NCI-H748 treated with DMSO at 0.1 percent for 48 hours (cell line): ENCODE measurements around the gene RIPK1.

Experiments
- DNase-seq: peaks from one replicate; lab custom pipeline; 2025; lab: John Stamatoyannopoulos, UW

The RIPK1 gene

DNA sequence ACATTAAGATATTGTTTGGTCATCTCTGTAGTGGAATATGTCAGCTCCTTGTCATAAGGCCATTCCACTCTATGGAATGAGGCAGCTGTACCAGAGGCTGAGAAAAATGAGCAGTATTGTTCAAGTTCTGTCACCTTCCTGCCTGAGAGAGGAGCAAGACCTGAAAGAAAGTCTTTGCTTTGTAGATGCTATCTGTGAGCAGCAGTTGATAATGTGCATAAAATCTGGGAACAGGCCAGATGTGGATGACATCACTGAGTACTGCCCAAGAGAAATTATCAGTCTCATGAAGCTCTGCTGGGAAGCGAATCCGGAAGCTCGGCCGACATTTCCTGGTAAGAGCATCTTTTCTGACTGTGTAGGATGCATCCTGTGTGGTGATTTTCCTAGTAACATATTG, 16.8 kb downstream of the RIPK1 start:
- no peak for DNase-seq

DNA sequence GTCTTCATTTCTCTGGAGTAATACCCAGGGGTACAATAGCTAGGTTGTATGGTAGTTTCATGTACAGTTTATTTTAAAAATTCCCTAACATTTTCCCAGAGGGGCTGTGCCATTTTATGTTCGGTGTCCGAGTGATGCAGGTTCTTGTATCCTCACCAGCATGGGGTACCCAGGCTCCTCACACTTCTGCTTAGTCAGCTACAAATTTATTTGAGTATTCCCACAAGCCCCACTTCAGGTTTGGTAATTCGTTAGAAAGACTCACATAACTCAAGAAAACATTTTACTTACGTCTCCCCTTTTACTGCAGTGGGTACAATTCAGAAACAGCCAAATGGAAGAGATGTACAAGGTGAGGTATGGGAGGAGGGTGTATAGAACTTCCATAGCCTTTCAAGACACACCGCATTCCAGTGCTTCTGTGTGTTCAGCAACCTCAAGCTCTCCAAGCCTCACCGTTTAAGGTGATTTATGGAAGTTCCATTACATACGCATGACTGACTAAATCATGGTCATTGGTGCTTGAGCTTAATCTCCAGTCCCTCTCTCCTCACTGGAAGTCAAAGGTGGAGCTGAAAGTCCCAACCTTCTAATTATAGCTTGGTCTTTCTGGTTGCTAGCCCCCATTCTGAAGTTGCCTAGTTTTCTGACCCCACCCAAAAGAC, 18.1 kb downstream of the RIPK1 start:
- DNase-seq: no peak

DNA sequence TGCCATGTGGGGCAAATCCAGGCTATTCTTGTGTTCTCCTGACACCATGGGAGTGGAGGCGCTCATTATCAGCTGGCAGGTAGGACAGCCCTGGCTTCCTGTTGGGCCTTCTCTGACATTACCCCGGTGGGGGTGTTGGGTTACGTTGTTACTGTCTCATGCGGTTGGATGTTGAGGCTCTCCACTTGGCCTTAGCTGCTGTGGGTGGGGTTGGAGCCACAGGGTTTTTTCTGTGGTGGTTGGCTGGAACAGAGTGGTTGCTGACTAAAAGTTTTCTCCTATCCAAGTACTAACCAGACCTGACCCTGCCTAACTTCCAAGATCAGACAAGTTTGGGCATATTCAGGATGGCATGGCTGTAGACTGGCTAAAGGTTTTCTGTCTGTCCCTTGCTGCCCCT, 20.2 kb downstream of the RIPK1 start:
- no peak for DNase-seq

DNA sequence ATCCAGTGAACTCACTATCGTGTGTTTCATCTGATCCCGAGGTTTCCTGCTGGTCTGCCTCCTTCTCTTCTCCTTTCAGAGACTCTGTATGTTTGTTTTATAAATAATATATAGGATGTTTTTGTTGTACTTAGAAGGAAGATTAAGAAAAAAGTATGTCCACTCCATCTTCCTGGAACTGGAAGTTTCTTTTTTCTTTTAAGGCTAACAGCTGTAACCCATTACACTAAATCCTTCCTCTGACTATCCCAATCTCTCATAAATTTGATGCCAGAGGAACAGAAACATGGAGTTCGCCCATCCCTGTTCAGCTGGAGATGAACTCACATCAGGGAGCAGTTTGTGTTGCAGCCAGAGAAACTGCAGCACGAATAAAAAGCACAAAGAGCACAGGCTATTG, 20.7 kb downstream of the RIPK1 start:
- DNase-seq: no peak

DNA sequence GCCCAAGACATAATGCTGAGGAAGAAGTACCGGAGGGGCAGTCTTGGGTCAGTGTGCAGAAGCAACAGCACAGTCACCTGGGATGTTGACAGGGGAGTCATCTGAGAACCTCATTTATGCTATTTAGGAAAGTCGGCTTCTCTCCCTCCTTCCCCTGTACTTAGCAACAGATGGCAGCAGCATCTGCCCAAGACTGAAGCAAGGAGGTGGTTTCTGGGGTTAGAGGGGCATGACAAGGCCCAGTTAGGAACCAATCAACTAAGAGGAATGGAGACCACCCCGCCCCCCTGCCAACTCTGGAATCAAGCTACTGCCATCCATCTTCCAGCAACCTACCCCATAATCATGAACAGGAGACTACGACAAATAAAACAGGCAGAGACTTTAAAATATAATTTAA, 21.7 kb downstream of the RIPK1 start:
- DNase-seq: no peak

DNA sequence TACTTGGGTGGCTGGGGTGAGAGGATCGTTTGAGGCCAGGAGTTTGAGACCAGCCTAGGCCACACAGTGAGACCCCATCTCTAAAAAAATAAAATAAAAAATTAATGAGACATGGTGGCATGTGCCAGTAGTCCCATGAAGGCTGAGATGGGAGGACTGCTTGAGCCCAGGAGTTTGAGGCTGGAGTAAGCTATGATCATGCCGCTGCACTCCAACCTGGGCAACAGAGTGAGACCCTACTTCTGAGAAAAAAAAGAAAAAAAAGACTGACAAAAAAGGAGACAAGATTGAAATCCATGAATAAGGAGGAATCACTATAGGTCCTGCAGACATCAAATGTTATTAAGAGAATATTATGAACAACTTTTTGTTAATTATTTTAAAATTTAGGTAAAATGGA, 26.5 kb downstream of the RIPK1 start:
- no peak for DNase-seq

DNA sequence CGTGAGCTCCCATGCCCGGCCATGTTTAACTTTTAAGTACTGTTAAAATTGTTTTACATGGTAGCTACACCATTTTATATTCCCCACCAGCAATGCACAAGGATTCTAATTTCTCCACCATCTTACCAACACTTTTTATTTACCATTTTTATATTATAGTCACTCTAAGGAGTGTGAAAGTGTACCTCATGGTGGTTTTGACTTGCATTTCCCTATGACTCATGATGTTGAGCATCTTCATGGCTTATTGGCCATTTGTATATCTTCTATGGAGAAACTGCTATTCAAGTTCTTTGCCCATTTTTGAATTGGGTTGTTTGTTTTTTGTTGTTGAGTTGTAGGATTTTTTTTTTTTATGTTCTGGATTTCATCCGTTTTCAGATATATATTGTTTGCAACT, 34.6 kb downstream of the RIPK1 start:
- DNase-seq: no peak

DNA sequence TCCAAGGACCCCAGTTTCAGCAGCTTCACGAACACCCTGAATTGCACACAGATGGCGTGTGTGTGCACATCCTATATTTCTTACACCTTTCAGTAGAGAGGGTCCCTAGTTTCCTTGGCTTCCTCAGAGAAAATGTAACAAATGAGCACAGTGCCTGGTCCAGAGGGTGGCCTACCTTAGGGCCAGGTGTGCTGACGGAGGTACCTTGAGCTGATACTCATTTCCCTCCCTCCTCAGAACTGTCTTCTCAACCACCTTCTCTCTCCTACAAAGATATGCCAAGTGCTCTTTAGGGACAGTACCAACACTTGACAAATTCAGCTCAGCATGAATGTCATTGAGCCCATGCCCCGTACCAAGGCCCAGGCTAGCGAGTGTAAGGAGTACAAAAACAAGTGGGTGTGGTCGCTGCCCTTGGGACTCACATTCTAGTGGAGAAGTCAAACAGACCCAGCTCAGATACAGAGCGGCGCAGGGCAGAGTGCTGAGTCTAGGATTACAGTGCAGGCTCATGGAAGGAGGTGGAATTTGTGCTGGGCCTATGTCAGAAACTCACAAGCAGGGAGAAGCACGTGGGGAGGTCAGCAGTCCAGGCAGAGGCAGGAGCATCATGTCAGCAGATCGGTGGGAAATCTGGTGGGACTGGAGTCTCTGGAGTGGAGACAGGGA, 40.6 kb downstream of the RIPK1 start:
- DNase-seq: no peak

DNA sequence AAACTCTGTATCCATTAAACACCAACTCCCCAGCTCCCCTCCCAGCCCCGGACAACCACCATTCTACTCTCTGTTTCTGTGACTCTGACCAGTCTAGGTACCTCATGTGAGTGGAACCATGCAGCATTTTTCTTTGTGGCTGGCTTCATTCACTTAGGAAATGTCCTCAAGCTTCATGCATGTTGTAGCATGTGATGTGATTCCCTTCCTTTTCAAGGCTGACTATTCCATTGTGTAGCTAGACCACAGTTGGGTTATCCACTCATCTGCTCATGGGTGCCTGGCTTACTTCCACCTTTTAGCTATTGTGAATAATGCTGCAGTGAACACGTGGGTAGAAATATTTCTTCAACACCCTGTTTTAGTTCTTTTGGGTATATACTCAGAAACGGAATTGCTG, 41.5 kb downstream of the RIPK1 start:
- no peak for DNase-seq

DNA sequence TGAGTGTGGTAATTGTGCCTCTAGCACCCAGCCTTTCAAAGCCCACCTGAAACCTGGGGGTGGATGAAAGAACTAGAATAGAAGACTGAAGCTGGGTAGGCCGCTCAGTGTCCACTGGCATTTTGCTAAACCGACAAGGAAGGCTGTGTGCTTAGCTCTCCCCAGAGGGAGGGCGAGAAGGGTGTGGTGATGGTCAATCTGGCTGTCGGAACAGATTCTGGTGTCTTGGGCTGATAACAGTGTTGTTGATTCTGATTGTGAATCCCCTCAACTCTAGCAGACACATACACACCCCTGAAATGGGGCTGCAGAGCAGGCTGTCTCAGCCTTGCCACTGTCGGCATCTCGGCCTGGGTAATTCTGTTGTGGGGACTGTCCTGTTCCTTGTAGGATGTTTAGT, 46.1 kb downstream of the RIPK1 start:
- no peak for DNase-seq

DNA sequence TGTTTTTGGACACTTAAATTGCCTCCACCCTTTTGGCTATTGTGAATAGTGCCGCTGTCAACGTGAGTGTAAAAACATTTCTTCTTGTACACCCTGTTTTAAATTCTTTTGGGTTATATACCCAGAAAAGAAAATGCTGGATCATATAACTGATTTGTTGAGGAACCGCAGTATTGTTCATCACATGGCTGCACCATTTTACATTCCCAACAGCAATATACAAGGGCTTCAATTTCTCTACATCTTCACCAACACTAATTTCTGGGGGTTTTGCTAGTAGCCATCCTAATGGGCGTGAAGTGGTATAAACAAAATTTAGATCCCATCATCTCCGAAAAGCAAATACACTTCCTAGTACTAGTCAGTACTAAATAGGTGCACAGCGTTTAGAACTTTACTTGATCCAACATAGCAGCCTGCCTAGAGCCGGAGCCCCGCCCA, 49.6 kb downstream of the RIPK1 start:
- DNase-seq: no peak

DNA sequence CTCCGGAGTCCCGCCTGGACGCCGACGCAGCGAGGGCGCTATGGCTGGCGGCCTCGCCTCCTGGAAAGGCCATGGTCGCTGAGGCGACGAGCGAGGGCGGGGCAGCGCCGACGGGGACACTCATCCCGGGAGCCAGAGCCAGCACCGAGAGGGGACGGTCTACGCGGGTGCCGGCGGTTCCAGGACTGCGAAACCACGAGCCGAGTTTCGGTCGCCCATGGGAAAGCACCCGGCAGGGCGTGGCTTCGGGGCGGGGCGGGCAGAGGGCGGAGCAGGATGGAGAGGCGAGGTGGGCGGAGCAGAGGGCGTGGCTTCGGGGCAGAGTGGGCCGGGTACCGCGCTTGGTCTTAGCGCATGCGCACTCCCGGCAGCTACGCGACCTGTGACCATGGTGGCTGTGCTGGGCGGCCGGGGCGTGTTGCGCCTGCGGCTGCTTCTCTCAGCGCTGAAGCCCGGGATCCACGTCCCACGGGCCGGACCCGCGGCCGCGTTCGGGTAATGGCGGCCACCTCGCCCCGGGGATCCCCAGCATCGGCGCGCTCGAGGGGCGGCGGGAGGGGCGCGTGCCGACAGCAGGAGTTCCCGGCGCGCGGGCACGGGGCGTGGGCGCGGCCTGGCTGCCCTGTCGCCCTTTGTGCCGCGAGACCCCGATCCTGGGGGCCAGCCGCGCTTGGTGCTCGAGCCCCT, 50.2 kb downstream of the RIPK1 start, which contains the start of gene BPHL:
TSS of gene BPHL (plus strand) at position 359 of the 687 bp plus-strand sequence. CDS start at position 389, 30 bp downstream.
- DNase-seq: peak; percentile 92

DNA sequence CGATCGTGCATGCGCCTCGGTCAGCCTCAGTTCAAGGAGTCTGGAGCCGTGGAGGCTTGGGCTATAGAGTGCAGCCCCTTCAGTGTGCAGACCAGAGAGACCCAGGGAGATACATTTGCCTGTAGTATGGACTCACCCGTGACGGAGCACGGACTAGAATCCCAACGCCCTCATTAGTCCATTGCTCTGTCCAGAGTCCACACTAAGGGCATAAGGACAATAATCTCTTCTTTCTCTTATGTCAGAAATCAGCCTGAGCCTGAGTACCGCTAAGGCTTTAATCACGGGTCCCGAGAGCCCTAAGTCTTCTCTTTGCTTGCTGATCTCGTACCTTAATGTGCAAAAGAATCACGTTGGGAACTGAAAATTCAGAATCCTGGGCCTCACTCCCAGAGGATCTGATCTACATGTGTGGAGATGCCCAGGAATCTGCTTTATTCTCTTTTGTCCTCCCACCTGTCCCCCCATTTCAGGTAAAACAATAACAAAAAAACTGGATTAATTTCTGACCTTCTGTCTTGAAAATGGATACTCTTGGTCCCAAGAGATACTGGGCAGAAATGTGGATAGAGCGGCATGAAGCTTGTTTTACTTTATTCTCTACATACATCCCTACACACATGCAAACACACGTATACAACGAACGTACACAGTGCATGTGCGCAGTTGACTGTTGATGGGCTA, 50.9 kb downstream of the RIPK1 start:
- DNase-seq: peak; percentile 32

DNA sequence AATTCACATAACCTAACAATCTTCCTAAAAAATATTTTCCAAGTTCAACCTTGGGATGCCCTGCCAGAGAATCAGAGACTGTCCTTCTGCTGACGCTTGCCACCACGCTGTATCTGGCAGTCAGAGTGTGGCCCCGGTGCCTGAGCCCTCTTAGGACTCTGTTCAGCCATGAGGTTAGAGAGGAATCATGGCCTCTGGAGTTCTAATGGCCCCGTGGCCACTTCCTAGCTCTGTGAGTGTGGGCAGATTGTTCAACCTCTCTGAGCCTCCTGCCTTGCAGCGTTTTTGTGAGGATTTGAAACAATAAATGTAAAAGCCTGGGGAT, 52.4 kb downstream of the RIPK1 start:
- no peak for DNase-seq

DNA sequence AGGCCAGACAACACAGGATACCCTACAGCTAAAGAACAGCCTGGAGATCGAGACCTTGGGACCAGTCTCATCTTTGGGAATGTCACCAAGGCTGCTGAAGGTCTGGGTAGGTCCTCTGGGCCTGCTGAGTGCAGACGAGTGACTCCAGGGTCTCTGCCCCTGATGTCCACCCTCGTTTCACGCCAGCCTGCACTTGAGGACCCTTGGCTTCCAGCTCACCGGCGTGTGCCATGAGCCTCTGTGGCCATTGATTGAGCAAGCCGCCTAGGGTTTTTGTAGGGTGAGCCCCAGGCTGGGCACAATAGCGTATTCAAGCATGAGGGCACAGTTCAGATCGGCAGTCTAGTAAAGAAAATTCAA, 54.5 kb downstream of the RIPK1 start:
- DNase-seq: no peak

DNA sequence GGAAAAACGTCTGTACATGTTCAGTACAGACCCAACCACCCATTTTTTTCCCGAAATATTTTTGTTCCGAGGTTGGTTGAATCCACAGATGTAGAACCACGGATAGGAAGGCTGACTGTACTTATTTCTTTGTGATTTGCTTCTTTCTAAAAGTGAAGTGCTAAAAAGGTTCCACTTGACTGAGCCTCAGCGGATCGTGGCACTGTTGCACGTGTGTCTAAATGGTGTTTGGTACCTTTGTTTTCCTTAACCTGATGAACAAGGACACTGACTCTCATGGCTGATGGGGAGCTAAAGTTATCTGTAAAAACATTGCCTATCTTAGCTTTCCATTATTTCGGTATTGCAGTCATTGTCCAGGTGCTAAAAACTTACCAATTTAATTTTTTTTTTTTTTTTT, 56.4 kb downstream of the RIPK1 start:
- DNase-seq: no peak

DNA sequence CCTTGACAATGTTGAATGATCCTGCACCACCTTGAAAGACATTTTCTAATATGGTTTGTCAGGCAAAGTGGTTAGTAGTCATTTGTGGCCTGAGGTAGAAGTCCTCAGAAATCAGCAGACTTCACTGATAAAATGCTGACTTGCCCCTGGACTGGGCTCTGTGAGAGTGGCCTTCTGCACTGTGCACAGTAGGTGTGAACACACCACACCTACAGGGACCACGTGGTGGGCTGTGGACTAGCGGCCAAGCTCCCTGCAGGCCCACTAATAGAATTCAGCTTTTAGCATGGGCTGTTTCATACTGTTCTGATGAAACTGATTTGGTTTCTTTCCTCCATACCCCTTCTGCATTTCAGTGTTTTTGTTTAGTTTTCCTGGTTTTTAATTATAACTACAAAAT, 57.5 kb downstream of the RIPK1 start:
- no peak for DNase-seq

DNA sequence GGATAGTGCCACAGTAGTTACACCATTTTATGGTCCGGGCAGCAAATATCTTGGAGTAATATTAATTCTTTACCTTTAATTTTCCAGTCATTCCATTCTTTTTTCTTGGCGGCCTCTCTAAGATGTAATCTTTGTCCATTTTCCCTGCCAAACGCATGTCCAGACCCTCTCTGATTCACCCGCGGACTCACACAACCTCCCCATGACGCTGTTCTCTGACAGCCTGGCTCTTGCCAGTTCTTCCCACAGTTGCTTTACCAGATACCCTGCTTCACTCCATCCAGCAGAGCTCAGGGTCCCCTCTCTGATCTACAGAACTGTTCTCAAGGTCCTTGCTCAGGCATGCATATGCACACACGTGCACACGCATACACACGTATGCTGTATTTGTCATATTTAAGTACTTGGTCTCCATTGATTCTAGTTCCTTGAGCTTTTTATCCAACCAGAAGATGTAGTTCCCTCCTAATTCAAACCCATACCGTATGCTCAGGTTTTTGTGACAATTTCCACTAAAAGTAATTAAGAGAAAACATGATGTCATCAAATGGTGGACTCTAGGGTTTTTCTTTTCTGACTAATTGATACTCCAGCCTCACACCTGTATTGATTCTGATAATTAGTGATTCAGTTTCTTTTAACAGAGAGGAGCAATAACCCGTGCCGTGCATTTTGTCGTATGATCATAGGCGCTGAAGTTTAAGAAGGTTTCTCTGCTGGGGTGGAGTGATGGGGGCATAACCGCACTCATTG, 60.2 kb downstream of the RIPK1 start:
- DNase-seq: no peak

DNA sequence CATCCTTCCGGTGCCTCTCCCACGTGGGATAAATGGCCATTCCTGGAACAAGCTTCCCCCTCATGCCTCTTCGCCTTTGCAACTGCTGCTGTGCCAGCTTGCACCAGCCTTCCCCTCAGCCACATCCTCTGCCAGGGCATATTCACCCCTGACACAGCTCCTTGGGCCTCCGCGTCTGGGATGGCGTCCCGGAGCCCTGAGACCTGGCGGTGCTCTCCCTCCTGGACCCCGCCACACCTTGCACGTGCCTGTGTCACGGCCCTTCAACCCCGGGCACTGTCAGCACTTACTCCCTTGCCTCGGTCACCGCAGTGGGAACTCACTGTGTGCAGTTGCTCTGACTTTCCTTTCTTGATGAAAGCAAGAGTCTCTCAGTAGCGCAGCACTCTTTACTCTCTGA, 63.4 kb downstream of the RIPK1 start:
- no peak for DNase-seq

DNA sequence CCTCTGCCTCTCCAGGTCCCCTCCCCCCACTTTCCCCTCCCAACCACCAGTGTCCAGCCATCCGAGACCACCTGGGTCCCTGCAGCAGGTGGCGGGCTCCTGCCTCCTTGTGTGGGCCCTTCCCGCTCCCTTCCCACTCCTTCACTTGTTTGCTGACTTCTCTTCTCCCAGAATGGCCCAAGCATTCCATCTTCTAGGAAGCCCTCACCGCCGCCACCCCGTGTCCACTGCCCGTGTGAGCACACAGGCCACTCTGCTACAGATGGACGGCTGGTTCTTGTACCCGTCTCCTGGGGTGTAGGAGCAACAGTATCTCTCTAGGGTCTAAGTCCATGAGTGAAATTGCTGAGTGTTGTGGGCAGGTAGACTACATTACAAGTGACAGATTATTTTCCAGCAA, 65.2 kb downstream of the RIPK1 start:
- no peak for DNase-seq

DNA sequence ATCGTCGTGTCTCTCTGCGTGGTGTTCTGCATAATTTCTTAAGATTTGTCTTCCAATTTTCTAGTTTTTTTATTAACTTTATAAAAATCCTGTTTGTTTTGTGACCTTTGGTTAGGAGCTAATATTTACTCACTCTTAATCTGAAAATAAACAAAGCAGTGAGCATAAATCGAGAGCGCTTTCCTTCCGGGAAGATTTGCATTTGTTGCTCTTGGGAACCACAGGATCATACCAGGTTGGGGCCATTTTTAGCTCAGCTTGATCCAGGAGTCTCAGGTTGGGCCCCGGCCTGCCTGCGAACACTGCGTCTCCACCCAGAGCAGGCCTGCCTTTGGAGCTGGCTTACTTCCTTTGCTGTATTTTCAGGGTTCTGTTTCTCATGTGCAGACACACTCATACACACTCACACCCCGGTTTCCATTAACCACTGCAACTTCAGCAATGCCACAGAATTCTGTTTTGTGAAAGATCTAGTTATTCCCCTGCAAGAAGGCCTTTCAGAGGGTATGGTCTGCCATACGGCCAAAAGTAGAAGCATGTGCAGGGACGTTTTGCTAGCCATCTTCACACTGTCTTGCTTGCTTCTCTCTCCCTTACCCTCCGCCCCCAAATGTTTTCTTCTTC, 67.5 kb downstream of the RIPK1 start:
- DNase-seq: no peak
